DLD1 (cell line): ENCODE measurements around the gene TMEM170A.

Experiments
- in situ Hi-C: cut with HindIII; loops from 2 replicates; pipeline ENCODE4 v1.10.0; 2017; ENCODE audit warnings: low sequenced_read_pairs

TMEM170A gene

DNA sequence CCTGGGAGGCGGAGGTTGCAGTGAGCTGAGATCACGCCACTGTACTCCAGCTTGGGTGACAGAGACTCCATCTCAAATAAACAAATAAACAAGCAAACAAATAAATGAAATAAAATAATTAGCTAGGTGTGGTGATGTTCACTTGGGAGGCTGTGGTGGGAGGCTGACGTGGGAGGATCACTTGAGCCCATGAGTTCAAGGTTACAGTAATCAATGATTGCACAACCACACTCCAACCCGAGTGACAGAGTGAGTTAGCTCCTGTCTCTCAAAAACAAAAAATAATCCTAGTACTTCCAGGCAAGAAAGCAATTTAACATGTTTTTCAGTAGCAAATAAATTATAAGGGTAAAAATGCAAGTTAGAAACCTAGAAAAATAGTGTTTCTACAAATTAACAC is 57.5 kb downstream of the TMEM170A start:
- in situ Hi-C loops: no loop called here

DNA sequence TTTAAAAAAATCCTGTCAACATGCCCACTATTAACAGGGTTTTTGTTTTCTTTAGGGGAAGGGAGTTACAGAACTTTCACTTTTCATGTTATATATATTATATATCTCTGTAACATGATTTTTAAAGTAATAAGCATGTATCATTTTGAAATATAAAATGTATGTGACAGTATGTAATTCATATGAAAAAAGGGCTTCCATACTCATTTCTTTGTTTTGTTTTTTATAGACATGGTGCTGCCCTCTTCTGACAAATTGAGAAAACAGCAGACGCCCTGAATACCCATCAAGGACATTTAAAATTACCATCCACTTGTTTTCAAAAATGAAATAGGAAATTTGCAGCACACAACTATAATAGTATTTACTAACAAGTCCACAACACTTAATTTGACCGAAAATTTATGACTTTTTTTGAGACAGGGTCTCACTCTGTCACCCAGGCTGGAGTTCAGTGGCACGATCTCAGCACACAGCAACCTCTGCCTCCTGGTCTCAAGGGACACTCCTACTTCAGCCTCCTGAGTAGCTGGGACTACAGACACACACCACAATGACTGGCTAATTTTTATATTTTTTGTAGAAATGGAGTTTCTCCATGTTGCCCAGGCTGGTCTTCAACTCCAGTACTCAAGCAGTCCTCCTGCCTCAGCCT is 61.5 kb downstream of the TMEM170A start:
- in situ Hi-C loops: no loop called here

DNA sequence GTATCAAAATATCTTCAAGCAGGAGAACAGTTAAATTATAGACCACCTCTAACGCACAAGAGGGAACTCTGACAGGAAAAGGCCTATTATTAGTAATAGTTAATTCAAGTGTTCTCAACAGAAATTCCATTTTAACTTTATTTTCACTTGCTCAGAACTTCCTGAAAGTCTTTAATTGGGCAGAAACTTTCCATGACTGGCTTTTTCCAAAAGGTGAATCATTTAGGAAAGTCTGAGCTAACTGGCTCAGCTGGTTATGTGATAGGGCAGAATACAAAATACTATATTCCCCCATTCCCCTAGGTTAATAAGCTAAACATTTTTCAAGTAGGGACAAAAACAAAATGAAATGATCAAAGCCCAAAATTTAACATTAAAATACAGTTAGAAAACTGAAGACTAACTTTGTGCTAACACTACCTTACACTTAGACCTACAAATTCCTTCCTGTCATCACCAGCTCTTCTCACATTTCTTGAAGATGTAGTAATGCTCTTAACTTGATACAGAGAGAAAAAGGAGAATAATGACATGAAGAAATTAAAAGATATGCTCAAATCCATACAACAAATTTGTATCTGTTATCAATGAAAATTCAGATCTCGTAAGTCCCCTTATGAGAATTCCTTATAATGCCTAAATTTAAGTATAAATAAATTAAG is 62.2 kb downstream of the TMEM170A start:
- in situ Hi-C loops: no loop called here

DNA sequence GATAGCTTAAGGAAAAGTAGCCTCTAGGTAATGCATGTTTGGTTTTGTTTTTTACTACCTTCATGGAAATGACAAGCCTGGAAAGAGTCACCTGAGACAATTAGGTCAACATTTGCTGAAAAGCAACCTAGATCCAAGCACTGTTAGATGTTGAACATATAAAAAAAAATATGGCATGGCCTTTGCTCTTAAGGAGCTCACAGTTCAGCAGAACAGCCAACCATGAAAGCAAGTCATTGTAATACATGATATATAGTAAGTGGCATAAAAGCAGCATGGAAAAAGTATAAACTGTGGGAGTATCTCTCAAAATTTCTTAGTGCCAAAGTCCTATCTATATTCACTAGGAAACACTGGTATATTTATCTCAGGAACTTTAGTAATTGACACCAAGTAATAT is 62.8 kb downstream of the TMEM170A start:
- in situ Hi-C loops: no loop called here

DNA sequence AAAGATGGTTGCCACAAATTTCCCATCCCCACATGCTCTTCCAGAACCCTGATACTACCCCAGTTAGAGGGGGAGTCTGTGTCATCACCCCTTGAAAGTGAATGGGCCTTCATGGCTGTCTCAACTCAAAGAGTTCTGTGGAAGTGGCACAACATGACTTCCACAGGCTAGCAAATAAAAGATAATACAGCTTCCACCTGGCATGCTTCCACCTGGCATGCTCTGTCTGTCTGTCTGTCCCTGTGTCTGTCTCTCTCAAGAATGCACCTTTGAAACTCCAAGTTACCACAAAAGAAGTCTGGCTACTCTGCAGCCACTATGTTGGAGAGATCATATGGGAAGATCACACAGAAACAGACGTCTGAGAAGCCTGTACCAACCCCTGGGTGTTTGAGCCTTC is 66.2 kb downstream of the TMEM170A start:
- in situ Hi-C loops: loop anchor here (25.0 kb wide), 1 partner anchor 211 kb away; no protein-coding TSS in a partner anchor

DNA sequence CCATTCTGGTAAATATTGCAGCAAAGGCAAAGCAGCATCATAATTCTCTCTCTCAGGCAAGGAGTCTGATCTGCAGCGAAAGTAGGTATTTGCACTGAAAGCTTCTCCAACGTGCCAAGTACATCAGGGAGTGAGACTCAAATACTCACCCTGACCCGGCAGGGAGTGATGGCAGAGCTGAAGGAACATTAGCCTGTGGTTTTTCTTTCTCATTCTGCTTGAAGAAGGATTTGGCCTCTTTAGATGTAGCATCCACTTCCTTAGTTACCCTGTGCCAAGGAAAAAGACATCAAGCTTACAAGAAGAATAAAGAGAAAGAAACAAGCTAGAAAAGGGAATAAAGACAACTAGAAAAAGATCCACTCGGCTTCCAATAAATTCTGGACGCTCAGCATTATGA is 69.5 kb downstream of the TMEM170A start:
- in situ Hi-C loops: loop anchor here (25.0 kb wide), 1 partner anchor 208 kb away; no protein-coding TSS in a partner anchor
